ENCODE data around the gene APOC3. TPM values are rescaled to one million over a fixed set of nuclear protein-coding genes. Genes with fewer than 3 reads are reported as not detected.

APOC3 gene
- total RNA-seq, 2 donors from 2014 or later: not detected

- ATAC-seq (no peak), DNase-seq (no peak)
- intact Hi-C loops (cut with DNase I, micrococcal nuclease): no loop called here
Measured at GRCh38 chr11:116840224-116840745, 10.6 kb downstream of the APOC3 start.

- DNase-seq (no peak), ATAC-seq (no peak)
- intact Hi-C loops (cut with DNase I, micrococcal nuclease): no loop called here
Measured at GRCh38 chr11:116840746-116841296, 11.1 kb downstream of the APOC3 start.

GRCh38 chr11:116842117-116842516 is 12.4 kb downstream of the APOC3 start:
- DNase-seq (no peak), ATAC-seq (no peak)
- intact Hi-C loops (cut with DNase I, micrococcal nuclease): no loop called here

- intact Hi-C loops (cut with DNase I, micrococcal nuclease): no loop called here
- DNase-seq (no peak), ATAC-seq (peak; percentile 74)
Measured at GRCh38 chr11:116842909-116843308, 13.2 kb downstream of the APOC3 start.

- DNase-seq (no peak), ATAC-seq (no peak)
- intact Hi-C loops (cut with DNase I, micrococcal nuclease): no loop called here
Measured at GRCh38 chr11:116843661-116844060, 14.0 kb downstream of the APOC3 start.

- intact Hi-C loops (cut with DNase I, micrococcal nuclease): no loop called here
- no peak for DNase-seq
- ATAC-seq: no peak
Measured at GRCh38 chr11:116844722-116845121, 15.0 kb downstream of the APOC3 start.

- DNase-seq (no peak), ATAC-seq (no peak)
- intact Hi-C loops (cut with DNase I, micrococcal nuclease): no loop called here
Measured at GRCh38 chr11:116847612-116848011, 17.9 kb downstream of the APOC3 start.

GRCh38 chr11:116849060-116849459 is 19.4 kb downstream of the APOC3 start:
- DNase-seq (no peak), ATAC-seq (no peak)
- intact Hi-C loops (cut with DNase I, micrococcal nuclease): no loop called here

- intact Hi-C loops (cut with DNase I, micrococcal nuclease): no loop called here
- no peak for DNase-seq
- ATAC-seq: no peak
Measured at GRCh38 chr11:116849486-116849885, 19.8 kb downstream of the APOC3 start.

- DNase-seq: no peak
- intact Hi-C loops (cut with DNase I, micrococcal nuclease): no loop called here
- no peak for ATAC-seq
Measured at GRCh38 chr11:116851626-116852025, 21.9 kb downstream of the APOC3 start.

- intact Hi-C loops (cut with DNase I, micrococcal nuclease): no loop called here
- DNase-seq (peak; percentile 41 to 44), ATAC-seq (peak; percentile 89)
Measured at GRCh38 chr11:116852261-116853031, 22.7 kb downstream of the APOC3 start.

- intact Hi-C loops (cut with DNase I, micrococcal nuclease): no loop called here
- ATAC-seq: peak; percentile 69
- DNase-seq: peak in 1 of 2 donors; percentile 35
Measured at GRCh38 chr11:116853461-116854073, 23.9 kb downstream of the APOC3 start.

GRCh38 chr11:116855413-116855812 is 25.7 kb downstream of the APOC3 start:
- no peak for ATAC-seq
- intact Hi-C loops (cut with DNase I, micrococcal nuclease): no loop called here
- DNase-seq: no peak

- DNase-seq (no peak), ATAC-seq (no peak)
- intact Hi-C loops (cut with DNase I, micrococcal nuclease): no loop called here
Measured at GRCh38 chr11:116856423-116856822, 26.7 kb downstream of the APOC3 start.

- no peak for ATAC-seq
- intact Hi-C loops (cut with DNase I, micrococcal nuclease): no loop called here
- no peak for DNase-seq
Measured at GRCh38 chr11:116857316-116857715, 27.6 kb downstream of the APOC3 start.

GRCh38 chr11:116857936-116858335 is 28.2 kb downstream of the APOC3 start:
- intact Hi-C loops (cut with DNase I, micrococcal nuclease): no loop called here
- ATAC-seq (no peak), DNase-seq (no peak)

GRCh38 chr11:116859175-116859574 is 29.5 kb downstream of the APOC3 start:
- no peak for DNase-seq
- ATAC-seq: no peak
- intact Hi-C loops (cut with DNase I, micrococcal nuclease): no loop called here

GRCh38 chr11:116860303-116860702 is 30.6 kb downstream of the APOC3 start:
- DNase-seq: no peak
- ATAC-seq: no peak
- intact Hi-C loops (cut with DNase I, micrococcal nuclease): no loop called here

- intact Hi-C loops (cut with DNase I, micrococcal nuclease): no loop called here
- ATAC-seq (no peak), DNase-seq (no peak)
Measured at GRCh38 chr11:116861539-116861938, 31.8 kb downstream of the APOC3 start.

GRCh38 chr11:116862185-116862584 is 32.5 kb downstream of the APOC3 start:
- intact Hi-C loops (cut with DNase I, micrococcal nuclease): no loop called here
- no peak for DNase-seq
- no peak for ATAC-seq
